SIG-M5 treated with dmso at 0.1 percent for 504 hours (cell line): ENCODE results near the gene RFX7.
A peak's percentile ranks its signal among the peaks of the same experiment; 100 is the strongest.
"Not testable (repeated sequence)": the region's sequence is repeated elsewhere in the genome, so short reads cannot be mapped to it uniquely, and the experiment has no call there.

ENCODE experiments used
- DNase-seq: peaks from one replicate; lab custom pipeline; 2025; ENCODE audit not compliant: unreplicated experiment; lab: John Stamatoyannopoulos, UW

Gene RFX7

DNA sequence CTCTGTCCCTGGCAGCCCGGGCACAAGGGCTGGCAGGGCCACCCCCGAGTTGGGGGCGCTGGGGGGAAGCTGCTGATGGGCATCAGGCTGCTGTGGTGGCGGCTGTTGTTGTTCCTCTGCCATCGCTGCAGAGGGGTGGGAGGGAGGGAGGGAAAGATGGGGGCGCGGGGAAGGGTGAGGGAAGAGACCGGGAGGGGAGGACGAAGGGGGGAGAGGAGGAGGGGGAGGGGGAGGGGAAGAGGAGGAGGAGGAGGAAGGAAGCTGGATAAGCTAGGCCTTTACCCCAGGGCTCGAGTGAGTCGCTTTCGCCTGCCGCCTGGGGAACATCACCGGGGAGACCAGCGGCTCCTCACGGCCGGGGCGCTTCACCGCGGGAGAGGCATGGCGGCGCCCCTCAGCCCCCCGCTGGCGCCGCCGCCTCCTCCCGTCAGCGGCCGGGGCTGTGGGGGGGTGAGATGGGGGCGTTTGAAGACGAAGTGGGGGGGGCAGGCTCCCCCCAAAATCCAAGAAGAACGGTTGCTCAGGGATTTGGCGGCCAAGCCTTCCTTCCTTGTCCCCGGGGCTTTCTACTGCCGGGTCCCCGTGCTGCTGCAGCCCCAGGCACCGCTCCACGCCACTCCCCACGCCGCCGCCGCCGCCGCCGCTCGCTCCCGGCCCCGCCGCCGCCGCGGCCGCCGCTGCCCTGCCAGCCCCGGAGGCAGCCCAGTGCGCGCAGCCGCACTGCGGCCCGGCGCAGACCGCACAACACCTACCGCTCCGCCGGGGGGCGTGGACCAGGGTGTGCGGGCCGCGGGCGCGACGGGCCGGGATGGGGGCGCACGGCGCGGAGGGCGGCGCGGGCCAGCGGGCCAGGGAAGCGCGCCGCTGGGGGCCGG is at the start of gene RFX7:
RFX7 (minus strand) TSS at position 717 of the 875 bp plus-strand sequence; CDS start at position 123, 594 bp downstream.
- peak; percentile 50 for DNase-seq

DNA sequence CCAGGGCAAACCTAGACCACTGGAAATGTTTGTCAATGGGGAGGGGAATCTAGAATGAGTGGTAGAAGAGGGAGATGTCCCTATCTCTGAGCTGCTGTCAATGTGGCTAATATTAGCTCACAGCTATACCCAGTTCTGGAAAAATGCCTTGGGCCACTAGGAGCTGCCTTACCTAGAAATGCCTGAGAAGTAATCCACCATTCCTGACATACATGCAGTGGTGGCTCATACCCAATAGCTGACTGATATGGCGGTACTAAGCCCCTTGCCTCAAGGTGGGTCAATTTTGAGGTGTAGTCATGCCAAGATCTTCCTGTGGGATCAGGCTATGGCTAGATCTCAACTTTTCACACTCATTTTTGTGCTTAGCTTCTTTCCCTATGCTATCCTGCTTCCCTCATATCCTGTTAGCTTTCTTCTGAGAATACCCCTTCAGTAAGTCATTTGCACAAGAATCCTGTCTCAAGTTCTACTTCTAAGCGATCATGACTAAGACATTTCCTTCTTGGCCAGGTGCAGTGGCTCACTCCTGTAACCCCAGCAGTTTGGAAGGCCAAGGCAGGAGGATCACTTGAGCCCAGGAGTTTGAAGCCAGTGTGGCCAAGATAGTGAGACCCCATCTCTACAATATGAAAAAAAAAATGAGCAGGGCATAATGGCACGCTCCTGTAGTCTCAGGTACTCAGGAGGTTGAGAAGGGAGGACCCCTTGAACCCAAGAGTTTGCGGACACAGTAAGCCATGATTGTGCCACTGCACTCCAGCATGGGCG is 49.1 kb upstream of the RFX7 start:
- no peak for DNase-seq

DNA sequence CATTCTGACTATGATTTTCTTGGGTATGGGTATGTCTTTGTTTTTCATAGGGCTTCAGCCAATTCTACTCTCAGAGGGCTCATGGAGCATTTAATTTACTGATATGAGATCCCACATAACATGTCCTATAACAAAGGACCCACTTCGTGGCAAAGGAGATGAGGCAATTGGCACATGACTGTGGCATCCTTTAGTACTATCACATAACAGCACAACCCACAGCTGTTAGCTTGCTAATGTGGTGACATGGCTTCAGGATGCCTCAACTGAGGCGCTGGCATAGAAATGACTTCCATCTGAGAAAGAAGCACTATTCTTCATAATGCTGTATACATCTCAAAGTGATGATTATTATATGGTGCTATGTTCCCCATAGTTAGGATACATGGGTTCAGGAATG is 48.1 kb upstream of the RFX7 start:
- no peak for DNase-seq

DNA sequence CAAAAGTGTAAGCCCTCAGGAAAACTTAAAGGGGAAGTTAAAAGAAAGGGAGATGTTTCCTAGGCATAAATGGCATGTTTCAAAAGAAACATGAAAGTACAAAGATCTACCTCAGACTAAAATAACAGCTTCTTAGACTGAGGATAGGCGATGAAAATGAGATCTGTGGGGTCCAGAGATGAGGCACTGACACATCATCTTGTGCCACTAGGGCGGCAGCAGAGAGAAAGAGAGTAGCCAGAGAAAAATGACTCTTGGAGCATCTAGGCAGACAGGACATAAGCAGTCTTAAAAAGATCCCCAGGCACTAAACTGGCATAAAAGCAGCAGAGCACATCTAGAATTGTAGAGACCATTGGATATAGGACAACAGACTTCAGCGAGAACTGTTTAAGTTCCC is 42.5 kb upstream of the RFX7 start:
- DNase-seq = no peak

DNA sequence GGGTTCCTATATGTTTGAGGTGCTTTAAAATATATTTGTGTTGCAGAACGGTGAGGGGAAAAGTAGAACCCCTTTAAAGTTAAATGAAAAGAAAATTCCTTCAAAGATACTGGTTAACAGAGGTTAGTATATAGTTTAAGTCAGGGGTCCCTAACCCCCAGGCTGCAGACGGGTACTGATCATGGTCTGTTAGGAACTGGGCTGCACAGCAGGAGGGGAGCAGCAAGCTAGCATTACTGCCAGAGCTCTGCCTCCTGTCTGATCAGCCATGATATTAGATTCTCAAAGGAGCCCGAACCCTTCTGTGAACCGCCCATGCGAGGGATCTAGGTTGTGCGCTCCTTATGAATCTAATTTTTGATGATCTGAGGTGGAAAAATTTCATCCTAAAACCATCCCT is 37.5 kb upstream of the RFX7 start:
- no peak for DNase-seq

DNA sequence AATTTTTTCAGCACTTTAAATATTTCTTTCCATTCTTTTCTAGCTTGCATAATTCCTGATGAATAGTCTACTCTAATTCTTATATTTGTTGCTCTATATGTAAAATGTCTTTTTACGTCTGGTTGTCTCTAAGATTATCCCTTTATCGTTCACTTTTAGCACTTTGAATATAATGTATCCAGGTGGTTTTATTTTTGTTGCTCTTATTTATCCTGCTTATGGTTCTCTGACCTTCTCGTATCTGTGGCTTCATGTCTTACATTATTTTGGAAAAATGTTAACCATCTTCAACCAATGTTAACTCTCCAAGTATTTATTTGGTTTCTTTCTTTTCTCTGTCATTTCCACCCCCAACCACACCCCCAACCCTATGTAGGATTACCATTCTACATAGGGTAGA is 30.0 kb upstream of the RFX7 start:
- DNase-seq = no peak

DNA sequence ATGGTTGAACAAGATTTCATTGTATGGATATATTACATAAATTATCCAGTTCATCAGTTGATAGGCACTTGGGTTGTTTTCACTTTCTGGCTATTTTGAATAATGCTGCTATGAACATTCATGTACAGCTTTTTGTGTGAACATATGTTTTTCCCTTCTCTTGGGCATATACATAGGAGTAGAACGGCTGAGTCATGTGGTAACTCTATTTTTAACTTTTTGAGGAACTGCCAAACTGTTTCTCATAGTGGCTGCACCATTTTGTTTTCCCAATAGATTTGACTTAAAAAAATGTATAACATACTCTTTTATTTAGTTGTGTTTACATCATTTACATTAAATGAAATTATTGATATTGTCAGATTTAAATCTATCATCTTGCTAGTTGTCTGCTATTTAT is 28.8 kb upstream of the RFX7 start:
- DNase-seq = peak; percentile 27

DNA sequence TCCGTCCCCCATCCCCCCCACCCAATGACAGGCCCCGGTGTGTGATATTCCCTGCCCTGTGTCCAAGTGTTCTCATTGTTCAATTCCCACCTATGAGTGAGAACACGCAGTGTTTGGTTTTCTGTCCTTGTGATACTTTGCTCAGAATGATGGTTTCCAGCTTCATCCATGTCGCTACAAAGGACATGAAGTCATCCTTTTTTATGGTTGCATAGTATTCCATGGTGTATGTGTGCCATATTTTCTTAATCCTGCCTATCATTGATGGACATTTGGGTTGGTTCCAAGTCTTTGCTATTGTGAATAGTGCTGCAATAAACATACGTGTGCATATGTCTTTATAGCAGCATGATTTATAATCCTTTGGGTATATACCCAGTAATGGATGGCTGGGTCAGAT is 22.8 kb upstream of the RFX7 start:
- not testable (repeated sequence) for DNase-seq

DNA sequence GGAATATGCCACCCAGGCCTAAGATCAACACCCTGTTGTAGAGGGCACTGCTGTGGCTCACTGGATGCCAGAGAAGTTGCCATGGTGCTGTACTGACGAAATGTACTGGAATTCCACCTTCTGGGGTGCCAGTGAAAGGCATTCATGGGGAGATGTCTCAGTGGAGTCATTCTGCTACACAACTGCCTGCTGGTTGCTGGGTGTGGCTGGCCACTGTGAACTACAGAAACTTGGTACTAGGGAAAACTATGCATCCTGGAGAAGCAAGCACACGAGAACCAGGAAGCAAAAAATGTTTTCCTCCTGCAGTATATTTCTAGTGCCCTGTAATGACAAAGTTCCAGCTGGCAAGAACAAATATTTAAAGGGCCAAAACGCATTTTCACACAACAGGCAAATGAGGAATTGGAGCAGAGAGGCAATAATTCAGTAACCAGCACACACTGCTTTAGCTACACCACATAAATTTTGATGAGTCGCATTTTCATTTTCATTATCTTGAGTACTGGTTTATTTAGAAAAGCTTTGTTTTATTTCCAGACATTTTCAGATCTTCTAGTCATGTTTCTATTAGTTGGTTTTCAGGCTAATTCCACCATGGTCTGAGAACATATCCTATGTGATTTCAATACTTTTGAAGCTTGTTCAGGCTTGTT is 18.3 kb upstream of the RFX7 start:
- no peak for DNase-seq

DNA sequence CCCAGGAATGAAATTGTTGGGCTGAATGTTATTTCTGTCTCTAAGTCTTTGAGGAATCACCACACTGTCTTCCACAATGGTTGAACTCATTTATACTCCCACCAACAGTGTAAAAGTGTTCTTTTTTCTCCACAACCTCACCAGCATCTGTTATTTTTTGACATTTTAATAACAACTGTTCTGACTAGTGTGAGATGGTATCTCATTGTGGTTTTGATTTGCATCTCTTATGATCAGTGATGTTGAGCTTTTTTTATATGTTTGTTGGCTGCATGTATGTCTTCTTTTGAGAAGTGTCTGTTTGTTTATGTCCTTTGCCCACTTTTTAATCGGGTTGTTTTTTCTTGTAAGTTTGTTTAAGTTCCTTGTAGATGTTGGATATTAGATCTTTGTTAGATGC is 13.6 kb upstream of the RFX7 start:
- DNase-seq = not testable (repeated sequence)

DNA sequence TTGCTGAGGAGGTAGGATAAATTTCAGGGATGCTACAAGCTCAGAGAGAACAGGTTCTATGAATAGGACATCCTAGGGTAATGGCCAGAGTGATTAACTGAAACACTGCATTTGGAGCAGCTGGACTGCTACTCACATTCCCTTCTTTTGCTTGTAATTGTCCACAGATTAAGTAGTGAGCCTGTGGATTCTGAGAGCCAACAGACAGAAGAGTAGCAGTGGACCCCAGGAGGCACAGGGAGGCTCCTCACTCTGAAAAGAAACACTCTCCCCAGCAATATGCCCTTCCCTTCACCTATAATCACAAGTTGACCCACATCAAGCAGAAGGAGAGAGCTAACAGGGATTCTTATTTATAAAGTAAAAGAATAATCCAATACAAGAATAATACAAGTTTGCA is 10.6 kb upstream of the RFX7 start:
- no peak for DNase-seq

DNA sequence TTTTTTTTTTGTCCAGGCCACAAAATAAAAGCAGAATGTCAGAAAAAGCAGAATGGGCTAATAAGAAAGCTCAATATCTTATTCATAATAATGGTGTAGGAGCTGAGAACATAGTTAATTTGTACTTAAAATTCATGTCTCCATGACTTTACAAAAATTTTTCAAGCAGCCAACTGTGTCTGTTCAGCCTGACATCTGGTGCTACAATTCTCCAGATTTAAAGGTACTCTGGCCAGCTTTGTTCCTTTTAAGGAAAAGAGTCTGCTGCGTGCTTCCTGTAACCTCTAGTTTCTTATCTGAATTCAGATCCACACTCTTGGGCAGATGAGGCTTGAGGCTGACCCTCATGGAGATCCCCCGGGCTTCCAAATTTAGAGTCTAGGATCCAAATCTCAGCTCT is 8.7 kb upstream of the RFX7 start:
- DNase-seq = no peak

DNA sequence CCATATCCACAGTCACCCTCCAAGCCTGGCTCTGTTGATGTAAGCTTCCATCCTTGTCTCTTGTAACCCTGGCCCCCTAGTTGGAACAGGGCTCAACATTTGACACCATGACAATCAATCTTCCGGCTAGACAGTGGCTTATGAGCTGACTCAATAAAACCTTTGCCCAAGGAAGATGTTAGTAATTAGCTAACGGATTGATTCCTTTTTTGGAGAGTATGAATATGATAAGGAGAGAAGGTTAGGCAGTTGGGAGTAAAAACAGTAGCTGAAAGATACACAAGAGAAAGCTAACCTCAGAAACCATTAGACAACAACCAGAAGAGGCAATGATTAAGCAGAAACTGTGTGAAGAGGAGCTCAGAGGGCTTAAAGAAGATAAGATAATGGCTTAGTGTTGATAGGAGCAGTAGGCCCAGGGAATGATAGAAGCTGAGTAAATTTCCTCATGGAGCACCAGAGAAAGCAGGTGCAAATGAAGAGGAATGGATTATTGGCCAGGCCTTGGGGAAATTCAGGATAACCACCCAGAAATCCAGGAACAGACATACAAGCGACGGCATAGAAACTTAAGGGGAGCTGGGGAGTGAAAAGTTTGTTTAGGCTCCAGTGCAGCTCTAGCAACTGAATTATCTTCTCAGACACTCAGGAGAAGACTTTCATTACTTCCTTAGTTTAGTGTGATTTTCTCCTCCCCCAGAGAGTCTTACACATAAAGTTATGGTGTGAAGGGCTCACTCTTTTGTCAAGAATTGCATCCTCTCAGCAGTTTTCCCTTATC is 7.8 kb upstream of the RFX7 start:
- no peak for DNase-seq

DNA sequence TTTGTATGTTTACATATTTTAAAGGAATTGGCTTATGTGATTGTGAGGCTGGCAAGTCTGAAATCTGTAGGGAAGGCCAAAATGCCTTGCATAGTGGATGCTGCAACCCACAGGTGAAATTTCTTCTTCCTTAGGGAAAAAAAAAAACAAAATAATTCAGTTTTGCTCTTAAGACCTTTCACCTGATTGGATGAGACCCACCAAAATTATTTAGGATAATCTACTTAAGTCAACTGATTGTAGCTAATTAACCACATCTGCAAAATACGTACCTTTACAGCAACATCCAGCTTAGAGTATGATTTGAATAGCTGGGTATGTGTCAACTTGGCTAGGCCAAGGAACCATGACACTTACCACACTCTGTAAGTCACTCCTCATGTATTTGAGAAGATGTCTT is 6.9 kb upstream of the RFX7 start:
- DNase-seq = no peak

DNA sequence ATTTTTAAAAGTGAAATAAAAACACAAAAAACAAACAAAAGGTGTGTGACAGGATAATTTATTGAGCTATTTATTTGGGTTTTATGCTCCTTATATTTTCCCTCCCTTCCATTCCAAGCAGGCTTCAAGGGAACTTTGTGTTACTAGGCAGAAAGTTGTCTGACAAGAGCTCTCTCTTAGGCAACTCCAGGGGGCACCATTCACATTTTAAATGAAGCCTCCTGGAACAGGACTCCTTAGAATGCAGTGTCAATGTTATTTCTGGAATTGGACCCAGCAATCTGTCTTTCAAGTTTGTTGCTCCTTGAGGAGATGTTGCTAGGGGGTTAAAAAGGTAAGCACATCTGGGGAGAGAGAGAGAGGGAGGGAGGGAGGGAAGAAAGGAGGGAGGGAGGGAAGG is 5.4 kb upstream of the RFX7 start:
- DNase-seq = peak; percentile 43

DNA sequence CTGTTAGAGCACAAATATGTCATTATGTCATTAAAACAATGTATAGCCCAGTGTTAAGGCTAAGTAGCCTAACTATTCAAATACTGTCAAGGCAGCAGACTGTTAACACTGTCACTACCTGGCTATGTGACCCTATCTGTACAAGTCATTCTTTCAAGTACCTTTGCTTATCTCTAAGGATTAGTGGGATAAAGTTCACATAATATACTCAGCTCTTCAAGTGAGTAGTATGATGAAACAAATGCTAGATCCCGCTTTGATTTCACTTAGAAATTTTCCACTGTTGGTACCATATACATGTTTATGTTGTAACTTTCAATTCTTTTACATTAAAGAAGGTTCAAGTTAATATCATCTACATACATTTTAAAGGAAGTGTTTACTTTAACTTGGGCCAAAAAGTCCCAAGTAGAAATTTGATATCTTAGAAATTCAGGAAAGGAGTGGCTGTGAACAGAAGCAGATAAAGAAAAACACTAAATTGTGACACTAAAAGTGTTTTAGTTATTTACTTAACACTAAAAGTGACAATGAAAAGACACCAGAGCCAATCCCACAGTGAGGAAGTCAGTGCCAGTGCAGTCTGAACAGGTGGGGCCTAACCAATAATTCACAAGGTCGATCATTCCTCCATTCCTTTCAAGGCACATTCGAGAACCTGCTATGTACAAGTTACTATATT is 4.8 kb upstream of the RFX7 start:
- DNase-seq = no peak

DNA sequence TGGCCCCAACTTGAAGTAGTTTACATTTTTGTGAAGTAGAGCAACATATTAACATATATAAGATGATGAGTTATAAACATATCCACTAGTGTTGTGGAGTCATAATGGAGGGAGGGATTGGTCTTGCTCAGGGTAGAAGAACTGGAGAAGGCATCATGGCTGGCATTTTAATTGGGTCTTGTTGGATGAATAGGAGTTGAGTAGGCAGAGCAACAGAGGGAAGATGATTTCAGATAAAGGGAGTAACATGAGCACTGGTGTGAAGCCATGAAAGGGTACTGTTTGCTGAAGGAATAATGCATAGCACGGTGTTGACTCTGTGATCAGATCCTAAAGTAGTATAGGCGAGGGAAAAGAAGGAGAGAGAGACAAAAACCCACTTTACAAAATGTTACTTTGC is 3.6 kb upstream of the RFX7 start:
- no peak for DNase-seq

DNA sequence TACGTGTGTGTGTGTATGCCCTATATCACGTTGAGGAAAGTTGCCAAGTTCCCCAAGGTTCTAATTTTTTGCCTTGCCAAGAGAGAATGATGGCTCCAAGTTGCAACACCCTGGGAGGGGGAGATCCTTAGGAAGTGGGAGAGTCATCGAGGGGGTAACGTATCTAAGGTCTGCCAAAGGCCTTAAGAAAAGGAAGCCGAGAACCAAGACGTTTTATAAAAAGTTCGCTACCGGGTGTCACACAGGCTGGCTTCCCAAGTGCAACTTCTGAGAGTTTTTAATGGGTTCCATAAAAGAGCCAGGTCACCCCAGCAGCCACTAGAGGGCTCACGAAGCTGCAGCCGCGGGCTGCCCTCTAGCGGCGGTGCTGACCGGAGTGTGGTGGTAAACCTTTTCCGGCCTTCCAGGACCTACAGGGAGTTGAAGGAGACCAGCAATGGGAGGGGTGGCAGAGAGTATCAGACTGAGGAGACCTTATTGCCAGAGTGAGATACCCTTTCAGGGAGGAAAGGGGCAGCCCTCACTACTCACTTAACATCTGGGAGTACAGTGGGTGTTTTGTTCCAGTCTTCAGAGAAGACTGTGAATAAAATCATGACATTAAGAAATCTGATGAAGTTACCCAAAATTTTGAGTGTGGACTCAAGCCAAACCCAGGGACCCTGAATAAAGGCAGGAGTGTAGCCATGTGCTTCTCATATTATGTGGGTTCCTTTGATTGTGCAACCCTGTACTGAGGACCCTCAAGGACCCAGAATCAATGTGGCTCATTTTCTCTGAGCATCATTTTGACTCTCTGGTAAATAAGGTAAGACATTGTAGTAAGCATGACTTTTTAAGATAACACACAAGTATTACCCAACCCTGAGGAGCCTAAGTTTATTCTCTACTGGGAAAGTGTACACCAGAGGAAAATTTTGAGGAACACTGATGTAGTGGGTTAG is 2.5 kb upstream of the RFX7 start:
- peak; percentile 96 for DNase-seq

DNA sequence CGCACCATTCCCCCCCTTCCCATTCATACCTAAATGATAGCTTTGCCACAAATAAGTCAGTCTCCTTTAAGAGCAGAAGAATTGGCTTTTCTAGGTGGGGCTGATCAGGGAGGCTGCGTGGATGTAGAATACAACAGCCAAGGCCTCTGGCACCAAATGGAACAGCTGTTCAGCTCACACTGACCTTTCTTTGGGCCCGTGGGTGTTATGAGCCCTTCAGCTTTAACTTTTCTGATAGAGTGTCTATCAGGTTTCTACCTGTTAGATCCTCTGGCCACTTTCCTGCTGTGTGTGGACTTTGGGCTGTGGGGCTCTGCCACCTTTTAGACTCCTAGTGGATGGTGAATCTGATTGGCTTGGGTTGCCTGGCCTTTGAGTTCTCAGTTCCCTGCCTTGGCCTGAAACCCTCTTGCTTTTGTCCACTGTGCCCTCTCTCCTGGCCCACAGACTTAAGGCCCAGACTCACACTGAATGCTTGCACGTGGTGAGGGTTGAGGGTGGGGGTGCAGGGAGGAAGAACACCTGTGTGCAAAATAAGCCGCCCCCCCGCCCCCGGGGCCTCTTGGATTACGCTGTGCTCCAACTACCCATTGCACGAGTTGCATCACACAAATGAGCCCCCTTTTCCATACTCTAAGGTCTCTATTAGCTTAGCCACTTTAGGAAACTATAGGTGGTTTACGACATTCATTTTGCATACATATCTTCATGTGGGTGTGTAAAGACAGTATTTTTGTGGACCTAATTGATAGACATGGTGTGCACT is 1.3 kb upstream of the RFX7 start:
- DNase-seq = no peak
